Measurements from ENCODE around the gene TERT. TPM values are rescaled to one million over a fixed set of nuclear protein-coding genes. Genes with fewer than 3 reads are reported as not detected.

Gene TERT
- total and polyA plus RNA-seq, 4 donors, result 0.02 TPM; not detected in 3

DNA sequence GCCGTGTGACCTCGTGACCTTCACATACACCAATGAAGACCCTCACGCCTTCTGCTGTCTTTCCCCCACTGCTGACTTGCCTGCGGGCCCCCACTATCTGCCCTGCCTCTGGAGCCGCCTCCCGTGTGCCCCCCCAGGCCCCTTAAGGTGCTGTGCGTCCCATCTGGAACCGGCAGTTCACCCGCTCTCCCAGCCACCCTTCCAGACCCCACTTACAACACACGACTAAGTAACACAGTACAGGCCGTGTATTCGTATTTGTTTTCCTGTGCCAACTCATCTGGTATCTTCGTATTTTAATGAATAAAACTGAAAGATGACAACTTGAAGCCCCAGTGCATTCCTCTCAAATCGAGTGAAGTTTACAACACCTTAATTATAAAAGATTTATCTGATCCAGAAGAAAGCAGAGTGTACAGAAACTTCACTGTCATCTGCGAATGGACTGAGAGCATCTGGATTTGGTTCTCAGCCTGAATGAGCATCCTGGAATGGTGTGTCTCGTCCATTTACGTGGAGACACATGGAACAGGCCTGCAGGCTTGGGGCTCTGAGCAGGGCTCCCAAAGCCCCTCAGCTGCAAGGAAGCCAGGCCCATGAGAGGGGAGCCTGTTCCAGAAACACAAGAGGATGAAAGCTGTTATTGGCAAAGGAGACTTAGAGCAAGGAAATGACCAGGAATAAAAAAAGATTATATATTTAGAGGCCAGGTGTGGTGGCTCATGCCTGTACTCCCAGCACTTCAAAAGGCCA, 21.9 kb upstream of the TERT start:
- ATAC-seq (ENCODE audit: insufficient read depth, low FRiP score) (no peak), DNase-seq (peak in 1 of 3 donors; percentile 9)
- Histone ChIP-seq H3K4me3 (no peak overlapping the region), H3K9ac (ENCODE audit: insufficient read depth in 1 of 2, low read length in 2 of 2) (no peak overlapping the region), H3K4me1 (ENCODE audit: control insufficient read depth in 5 of 5, insufficient read depth in 5 of 5, low read length in 5 of 5) (peaks cover 0 to 12% (median 7%) of the 10 kb centered on the region in 5 donors), H3K27me3 (ENCODE audit: control insufficient read depth in 3 of 3, insufficient read depth in 3 of 3, low read length in 2 of 3) (no peaks in the 10 kb centered on the region), H3K9me3 (ENCODE audit: control insufficient read depth in 4 of 4, insufficient read depth in 3 of 4, low read length in 3 of 4) (peaks cover 0 to 2% (median 0%) of the 10 kb centered on the region in 4 donors), H3K27ac (ENCODE audit: low read depth in 1 of 2, low read length in 1 of 2) (peak overlapping the region in 1 of 2 donors; percentile 75), H3K36me3 (ENCODE audit: control insufficient read depth in 4 of 4, insufficient read depth in 4 of 4, low read length in 4 of 4) (peaks cover 6 to 41% (median 9%) of the 10 kb centered on the region in 4 donors)
- TF ChIP-seq, protein P1, sequence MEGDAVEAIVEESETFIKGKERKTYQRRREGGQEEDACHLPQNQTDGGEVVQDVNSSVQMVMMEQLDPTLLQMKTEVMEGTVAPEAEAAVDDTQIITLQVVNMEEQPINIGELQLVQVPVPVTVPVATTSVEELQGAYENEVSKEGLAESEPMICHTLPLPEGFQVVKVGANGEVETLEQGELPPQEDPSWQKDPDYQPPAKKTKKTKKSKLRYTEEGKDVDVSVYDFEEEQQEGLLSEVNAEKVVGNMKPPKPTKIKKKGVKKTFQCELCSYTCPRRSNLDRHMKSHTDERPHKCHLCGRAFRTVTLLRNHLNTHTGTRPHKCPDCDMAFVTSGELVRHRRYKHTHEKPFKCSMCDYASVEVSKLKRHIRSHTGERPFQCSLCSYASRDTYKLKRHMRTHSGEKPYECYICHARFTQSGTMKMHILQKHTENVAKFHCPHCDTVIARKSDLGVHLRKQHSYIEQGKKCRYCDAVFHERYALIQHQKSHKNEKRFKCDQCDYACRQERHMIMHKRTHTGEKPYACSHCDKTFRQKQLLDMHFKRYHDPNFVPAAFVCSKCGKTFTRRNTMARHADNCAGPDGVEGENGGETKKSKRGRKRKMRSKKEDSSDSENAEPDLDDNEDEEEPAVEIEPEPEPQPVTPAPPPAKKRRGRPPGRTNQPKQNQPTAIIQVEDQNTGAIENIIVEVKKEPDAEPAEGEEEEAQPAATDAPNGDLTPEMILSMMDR (IDR thresholded peaks at IDR 0.05; ENCODE audit: control extremely low read depth, extremely low read depth), result no peak
- WGBS, 2 donors, result 57 to 64% methylated on average over 17 of the region's 17 CpGs

DNA sequence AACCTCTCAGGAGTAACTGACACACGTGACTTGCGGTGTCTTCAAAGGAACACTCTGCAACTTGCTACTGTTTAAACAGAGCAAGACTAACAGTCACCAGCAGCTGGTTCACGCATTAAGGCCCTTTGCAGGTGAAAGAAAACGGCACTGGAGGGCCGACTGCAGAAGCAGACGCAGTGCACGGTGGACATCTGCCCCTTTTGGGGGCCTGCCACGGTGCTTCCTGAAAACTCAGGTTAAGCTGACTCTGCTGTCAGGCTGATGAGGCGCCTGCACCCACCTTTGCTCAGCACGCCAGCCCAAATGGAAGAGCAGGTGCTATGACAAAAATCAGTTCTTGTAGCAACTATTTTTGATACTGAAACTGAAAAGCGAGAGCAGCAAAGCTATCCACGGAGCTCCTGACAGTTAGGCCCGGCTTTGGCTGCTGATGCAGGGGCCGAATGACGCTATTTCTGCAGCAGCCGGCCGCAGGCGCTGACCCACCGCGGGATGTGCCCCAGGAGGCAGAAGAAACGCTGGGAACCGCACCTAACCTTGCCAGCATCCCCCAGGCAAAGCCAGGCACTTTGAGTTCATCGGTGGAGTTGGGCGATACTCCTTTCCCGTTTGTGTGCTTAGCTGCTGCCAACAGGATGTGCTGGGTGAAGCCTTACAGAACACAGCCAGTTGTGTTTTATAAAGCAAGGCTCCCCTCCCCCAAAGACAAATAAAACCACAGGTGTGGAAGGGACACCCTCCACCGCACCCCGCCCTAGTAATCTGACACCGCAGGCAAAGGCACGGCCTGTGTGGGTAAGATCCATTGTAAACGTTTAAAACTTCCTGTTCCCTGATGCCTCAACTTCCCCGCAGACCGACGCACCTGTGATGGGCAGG, 21.1 kb upstream of the TERT start:
- 23 to 30% methylated on average over 33 of the region's 33 CpGs for WGBS, 2 donors
- Histone ChIP-seq H3K4me3 (no peak overlapping the region), H3K36me3 (ENCODE audit: control insufficient read depth in 4 of 4, insufficient read depth in 4 of 4, low read length in 4 of 4) (peaks cover 3 to 34% (median 5%) of the 10 kb centered on the region in 4 donors), H3K4me1 (ENCODE audit: control insufficient read depth in 5 of 5, insufficient read depth in 5 of 5, low read length in 5 of 5) (peaks cover 0 to 12% (median 7%) of the 10 kb centered on the region in 5 donors), H3K27ac (ENCODE audit: low read depth in 1 of 2, low read length in 1 of 2) (peak overlapping the region in 1 of 2 donors; percentile 75), H3K9ac (ENCODE audit: insufficient read depth in 1 of 2, low read length in 2 of 2) (peak overlapping the region in 1 of 2 donors; percentile 1), H3K9me3 (ENCODE audit: control insufficient read depth in 4 of 4, insufficient read depth in 3 of 4, low read length in 3 of 4) (peaks cover 0 to 3% (median 0%) of the 10 kb centered on the region in 4 donors), H3K27me3 (ENCODE audit: control insufficient read depth in 3 of 3, insufficient read depth in 3 of 3, low read length in 2 of 3) (no peaks in the 10 kb centered on the region)
- DNase-seq (peak; percentile 60 to 83 (median 68)), ATAC-seq (ENCODE audit: insufficient read depth, low FRiP score) (peak; percentile 72)
- TF ChIP-seq, protein P1 (IDR thresholded peaks at IDR 0.05; ENCODE audit: control extremely low read depth, extremely low read depth), result no peak

DNA sequence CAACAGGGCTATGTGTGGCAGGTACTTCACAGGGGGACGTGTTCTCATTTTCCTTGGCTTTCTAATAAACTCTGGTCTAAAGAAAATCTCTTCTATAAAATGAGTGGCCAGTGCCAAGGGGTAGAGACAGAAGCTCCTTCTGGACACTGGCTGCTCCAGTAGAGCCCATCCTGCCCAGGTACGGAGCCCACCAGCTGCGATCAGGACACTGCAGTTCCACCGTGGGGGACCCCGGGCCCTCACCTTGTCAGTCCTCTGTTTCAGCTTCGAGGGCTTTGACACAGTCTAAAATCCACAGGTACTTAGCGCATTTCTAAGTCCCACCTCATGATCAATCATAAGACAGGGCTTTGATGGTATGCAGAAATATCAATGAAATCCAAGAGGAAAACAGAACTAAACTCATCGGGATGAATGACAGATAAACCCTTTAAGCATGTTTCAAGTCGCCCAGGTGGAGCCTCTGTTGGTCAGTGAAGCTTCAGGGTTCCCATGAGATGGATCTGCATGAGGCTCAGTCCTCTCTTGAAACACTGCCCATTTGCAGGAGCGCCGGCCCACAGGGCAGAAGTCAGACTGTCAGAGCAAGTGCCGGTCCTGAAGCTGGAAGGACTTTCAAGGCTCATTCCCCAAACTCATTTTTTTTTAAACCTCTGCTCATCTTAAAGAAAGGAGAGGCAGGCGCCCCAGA, 20.3 kb upstream of the TERT start:
- no peak overlapping the region for H3K27ac ChIP-seq (ENCODE audit: low read depth in 1 of 2, low read length in 1 of 2)
- 73 to 86% methylated on average over 13 of the region's 13 CpGs for WGBS, 2 donors
- TF ChIP-seq, protein P1 (IDR thresholded peaks at IDR 0.05; ENCODE audit: control extremely low read depth, extremely low read depth), result no peak
- no peak overlapping the region for H3K4me3 ChIP-seq
- H3K4me1 ChIP-seq (ENCODE audit: control insufficient read depth in 5 of 5, insufficient read depth in 5 of 5, low read length in 5 of 5), result peaks cover 0 to 12% (median 7%) of the 10 kb centered on the region in 5 donors
- DNase-seq (peak in 1 of 3 donors; percentile 4), ATAC-seq (ENCODE audit: insufficient read depth, low FRiP score) (no peak)
- H3K27me3 ChIP-seq (ENCODE audit: control insufficient read depth in 3 of 3, insufficient read depth in 3 of 3, low read length in 2 of 3), result no peaks in the 10 kb centered on the region
- peak overlapping the region in 1 of 2 donors; percentile 1 for H3K9ac ChIP-seq (ENCODE audit: insufficient read depth in 1 of 2, low read length in 2 of 2)
- peaks cover 2 to 27% (median 5%) of the 10 kb centered on the region in 4 donors for H3K36me3 ChIP-seq (ENCODE audit: control insufficient read depth in 4 of 4, insufficient read depth in 4 of 4, low read length in 4 of 4)
- H3K9me3 ChIP-seq (ENCODE audit: control insufficient read depth in 4 of 4, insufficient read depth in 3 of 4, low read length in 3 of 4), result peaks cover 0 to 2% (median 0%) of the 10 kb centered on the region in 4 donors
